Stimulated activated CD8-positive, alpha-beta memory T cell treated with anti-CD3 and anti-CD28 coated beads, Interleukin-15, amount 100 ng/mL, for 1 hour (primary cell): Measurements from ENCODE around the gene PDCD1LG2.
"Not testable (repeated sequence)": the region's sequence is repeated elsewhere in the genome, so short reads cannot be mapped to it uniquely, and the experiment has no call there.

ENCODE experiments used
- DNase-seq: peaks from one replicate; pipeline ENCODE4 v3.0.0-alpha.2; 2020; ENCODE audit warnings: low read depth

The PDCD1LG2 gene

DNA sequence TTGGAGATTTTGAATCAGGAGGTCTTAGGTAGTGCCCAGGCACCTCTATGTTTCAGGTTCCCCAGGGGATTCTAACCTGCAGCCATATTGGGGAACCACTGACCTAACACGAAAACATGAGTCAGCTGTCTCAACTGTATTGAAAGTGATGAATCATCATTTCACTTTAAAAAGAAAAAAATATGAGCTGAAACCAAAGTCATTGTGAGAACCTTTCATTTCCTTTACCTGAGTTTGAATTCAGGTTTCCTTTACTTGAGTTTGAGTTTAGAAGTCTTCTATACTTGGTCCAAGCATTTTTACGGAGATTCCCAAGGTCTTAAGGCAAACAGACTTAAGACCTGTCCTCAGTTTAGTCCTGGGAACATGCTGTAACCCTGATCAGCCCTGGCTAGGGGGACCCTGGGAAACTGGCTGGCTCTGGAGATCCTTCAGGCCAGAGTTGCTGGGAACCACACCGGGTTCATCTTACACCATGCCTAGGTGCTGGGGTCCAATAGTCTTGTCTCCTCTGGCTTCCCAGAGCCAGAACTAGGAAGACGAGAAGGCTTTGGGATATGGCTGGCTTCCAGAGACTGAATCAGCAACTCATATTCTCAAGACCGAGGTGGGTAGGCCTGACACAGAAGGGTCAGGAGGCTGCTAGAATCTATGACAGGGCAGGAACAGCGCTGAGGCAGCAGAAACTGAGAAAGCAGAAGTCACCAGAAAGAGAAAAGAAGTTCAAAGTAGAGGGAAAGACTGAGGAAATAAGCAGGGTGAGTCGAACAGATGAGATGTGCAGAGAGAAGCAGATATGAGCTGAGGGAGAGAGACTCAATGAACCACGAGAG lies 16.4 kb upstream of the PDCD1LG2 start:
- no peak for DNase-seq

DNA sequence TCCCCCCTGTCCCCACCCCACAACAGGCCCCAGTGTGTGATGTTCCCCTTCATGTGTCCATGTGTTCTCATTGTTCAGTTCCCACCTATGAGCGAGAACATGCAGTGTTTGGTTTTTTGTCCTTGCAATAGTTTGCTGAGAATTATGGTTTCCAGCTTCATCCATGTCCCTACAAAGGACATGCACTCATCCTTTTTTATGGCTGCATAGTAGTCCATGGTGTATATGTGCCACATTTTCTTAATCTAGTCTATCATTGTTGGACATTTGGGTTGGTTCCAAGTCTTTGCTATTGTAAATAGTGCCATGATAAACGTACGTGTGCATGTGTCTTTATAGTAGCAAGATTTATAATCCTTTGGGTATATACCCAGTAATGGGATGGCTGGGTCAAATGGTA lies 15.6 kb upstream of the PDCD1LG2 start:
- not testable (repeated sequence) for DNase-seq

DNA sequence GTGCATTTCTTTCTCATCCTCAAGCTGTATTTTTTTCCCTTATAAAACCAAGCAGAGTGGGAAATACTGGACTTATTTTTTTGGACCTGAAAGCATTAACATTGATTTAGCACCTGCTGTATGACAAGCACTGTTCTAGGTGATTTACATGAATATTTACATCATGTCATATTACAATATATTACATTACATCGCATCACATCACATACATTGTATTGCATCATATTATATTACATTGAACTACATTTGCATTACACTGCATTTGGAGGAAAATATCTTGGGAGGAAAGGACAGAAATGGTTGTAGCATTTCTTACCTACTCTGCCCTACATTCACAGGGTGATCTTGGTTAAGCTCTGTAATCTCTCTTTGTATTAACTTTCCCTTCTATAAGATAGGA lies 11.2 kb upstream of the PDCD1LG2 start:
- DNase-seq = no peak

DNA sequence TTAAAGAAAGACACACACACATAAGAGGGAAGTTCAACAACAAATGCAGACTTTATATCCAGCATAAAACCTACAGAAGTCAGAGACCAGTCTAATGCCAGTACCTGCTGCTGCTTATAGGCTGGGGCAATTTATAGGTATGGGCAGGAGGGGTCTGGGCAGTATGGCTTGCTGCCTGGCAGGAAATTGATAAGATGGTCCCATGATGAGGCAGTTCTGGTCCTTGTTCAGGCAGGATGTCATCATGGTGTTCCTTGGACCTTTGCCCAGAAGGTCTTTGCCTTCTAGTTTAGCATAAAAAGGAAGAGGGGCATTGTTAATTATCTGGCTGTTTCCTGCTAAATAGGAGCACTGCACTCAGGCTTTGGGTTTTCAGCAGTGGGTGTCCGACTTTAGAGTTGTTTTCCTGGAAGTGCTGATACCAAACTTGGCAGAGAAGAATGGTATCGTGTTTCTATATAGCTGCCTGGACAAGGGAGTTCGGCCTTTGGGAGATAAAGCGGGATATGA lies 10.4 kb upstream of the PDCD1LG2 start:
- DNase-seq = no peak

DNA sequence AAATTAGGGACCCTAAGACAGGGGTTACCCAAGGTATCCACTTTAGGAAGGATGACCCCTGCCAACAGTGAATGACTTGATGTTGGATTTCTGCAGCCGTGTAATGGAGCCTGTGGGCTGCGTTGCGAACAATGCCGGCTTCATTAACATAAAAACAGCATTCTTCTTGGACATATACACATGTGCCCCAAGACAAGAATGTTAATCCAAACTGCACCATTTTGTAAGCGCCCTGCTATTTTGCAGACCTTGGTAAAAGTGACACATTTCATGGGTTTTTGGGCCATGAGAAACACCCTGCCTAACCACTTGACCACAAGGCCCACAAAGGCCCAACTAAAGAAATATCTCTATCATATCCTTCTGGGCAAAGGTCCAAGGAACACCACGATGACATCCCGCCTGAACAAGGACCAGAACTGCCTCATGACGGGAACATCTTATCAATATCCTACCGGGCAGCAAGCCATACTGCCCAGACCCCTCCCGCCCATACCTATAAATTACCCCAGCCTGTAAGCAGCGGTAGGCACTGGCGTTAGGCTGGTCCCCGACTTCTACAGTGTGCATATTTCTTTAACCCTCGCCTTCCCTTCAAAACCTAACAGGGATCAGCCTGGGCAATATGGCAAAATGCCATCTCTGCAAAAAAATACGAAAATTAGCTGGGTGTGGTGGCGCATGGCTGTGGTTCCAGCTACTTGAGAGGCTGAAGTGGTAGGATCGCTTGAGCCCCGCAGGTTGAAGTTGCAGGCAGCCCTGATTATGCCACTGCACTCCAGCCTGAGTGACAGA lies 9.7 kb upstream of the PDCD1LG2 start:
- DNase-seq = no peak

DNA sequence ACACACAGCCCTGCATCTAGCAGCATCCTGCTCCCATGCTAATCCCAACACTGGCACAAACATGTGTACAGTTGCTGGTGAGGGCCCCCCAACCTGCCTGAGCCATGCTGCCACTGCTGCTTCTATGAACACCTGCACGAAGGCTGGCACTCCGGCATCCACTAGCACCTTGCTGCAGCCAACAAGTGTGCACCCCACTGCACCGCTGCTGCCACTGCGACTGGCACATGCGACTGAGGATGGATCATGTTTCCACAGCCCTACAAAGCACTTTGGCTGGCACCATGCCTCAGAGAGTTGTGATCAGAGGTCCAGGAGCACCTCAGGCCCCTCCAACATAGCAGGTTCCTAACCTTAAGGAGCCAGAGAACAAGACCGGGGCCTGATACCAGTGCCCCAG lies 7.8 kb upstream of the PDCD1LG2 start:
- DNase-seq = no peak

DNA sequence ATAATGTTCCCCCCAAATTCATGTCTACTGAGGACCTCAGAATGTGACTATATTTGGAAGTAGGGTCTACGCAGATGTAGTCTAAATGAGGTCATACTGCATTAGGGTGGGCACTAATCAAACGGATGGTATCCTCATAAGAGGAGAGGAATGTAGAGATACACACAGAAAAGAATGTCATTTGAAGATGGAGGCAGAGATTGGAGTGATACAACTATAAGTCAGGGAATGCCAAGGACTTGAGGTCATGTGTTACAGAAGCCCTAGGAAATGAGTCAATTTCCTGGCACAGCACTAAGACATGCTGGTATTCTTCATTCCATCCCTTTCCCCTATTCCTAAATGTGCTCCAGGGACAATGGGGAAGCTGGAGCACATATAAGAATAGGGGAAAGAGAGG lies 758 bp upstream of the PDCD1LG2 start:
- no peak for DNase-seq

DNA sequence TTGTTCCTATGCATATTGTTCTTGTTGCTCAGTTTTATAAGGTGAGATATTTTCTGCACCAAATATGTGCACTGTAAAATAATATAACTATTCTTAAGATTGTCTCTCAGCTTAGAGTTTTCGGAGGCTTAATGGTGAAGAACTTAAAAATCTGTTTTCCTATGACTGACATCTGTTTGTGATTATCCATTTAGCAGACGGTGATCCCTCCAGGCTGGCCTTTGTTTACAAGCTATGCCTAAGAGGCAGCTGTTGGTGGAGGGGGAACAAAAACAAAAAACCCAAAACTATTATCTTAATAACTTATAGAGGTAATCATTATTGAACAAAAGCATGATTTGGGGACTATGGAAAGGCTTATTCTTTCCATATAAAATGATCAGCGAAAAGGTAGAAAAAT lies 658 bp downstream of the PDCD1LG2 start:
- no peak for DNase-seq

DNA sequence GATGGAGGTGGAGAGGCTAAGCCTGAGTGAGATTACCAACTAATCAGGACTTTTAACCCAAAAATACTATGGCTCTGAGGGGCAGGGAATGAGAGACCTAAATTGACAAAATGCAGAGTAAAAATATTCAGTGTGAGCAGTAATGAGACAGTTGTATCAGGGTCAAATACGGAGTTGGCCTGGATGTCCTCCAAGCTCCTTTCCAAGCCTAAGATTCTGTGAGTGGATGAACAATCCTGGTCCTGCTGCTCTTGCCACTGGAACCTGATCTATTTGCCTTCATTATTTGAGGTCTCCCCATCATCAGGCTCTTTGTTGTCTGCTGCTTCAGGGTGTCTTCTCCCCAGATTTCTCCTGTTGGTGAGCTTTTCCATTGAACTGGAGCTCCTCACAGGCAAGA lies 1.1 kb downstream of the PDCD1LG2 start:
- DNase-seq = no peak

DNA sequence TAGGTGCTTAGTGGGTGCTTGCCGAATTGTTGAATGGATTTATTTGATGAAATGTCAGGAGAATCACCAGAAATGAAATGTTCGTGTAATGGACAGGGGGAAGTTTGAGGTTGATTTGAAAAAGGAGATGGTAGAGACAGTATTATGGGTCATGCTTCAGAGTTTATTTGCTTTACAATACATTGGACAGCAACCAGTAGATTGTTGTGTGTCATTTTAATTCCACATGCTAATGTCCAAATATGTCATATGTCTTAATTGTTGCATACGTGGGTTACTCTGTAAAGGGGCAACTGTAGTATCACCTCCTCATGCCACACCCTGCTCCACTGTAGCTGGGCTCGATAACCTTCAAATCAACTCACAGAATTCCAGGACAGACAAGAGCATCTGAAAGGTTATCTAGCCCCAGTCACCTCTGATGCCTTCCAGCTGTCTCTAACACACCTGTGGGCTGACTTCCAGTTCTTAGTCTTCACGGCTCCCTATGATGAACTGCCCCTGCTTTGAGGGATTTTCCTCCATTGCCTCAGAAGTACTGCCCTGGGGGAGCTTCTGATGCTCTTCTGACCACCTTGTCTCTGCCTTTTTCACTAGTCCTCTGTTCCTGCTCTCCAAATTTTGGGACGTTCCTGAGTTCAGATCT lies 1.7 kb downstream of the PDCD1LG2 start:
- no peak for DNase-seq

DNA sequence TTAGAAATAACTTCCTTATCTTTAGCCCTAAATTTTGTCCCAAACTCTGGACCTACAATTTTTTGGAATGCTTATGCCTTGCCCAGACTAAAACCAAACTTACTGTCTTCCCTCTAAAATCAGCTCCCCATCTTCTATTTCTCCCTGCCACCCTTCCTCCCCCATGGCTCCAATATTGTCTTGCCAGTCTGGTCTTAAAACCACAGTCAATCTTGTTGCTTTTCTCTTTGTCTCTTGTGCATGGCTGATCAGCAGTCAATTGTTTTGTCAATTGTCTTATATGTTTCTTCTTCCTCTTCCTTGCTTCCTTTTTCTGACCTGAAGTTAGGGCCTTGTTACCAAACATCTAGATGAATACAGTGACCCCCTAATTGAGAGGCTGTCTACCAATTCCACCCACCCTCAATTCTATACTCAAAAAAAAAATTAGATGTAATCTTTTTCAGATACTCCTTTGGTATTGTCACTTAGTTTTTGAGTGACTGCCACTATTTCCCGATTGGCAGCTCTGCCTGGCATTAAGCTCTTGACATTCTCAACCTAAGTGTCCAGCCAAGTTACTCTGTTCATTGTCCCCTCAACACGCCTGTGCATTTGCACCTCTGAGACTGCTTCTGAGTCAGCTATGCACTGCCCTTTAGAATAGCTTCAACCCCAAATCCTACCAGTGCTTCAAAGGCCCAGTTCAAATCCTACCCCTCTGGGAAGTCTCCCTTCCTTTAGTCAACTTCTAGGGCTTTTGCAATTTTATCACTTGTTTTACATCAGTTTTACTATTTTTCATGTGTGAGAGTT lies 2.5 kb downstream of the PDCD1LG2 start:
- DNase-seq = no peak

DNA sequence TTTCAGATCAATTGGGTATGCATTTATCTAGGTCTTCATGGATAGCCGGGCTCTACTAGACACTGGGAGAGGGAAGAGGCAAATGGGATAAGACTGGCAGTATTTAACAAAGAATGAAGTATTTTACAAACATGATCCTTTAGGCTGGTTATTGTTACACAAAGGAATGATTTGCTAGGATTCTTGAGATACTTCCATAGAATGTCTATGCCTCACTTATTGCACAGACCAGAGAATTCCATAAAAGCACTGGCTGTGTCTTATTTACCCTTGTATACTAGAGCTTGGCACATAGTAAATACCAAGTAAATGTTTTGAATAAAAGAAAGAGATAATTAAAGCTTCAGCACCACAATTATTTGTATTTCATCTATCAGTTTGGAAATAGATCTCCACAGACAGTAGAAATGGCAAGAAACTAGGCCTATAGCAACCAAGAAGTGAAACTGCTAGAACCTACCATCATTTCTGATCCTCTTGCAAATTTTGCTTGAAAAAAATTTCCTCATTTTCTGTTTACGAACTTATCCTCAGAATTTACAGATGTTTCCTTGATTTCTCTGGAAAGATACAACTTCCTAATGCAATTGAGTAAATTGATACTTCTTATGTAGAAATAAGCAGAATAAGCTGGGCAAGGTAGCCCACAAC lies 3.8 kb downstream of the PDCD1LG2 start:
- DNase-seq = no peak

DNA sequence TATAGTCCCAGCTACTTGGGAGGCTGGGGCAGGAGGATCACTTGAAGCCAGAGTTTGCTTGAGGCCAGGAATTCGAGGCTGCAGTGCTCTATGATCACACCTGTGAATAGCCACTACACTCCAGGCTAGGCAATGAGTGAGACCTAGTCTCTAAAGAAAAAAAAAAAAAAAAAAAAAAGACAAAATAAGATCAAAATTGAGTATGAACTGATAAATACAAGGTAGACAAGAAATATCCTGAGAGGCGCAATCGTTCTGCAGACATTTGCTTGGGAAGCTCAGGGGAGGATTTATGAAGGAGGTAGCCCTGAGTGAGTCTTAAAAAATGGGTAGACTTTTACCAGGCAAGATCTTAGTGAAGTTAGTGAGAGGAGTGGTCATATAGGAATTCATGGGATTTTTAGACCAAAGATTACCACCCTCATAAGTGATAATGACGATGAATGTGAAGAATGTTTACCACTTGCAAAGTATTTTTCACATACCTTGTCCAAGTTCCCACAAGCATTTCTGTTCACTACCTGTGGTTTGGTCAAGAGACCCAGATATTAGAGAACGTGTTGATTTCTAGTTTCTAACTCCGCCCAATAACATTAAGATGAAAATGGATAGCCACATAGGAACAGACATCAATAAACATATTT lies 4.4 kb downstream of the PDCD1LG2 start:
- no peak for DNase-seq

DNA sequence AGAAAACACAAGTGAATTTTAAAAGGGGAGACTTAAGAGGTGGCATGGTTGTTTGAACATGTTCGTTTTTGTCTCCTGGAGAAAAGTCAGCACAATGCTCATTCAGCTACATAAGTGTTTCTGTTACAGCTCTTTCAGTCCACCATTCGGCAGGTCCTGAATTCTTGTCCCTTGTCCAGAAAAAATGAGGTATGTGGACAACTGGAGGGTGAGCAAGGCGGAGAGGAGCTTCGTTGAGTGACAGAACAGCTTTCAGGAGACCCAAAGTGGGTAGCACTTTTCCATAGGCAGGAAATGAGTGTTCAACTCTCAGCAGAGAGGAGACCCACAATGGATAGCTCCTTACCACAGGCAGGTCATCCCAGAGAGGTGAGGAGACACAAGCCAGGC lies 4.9 kb downstream of the PDCD1LG2 start:
- DNase-seq = no peak

DNA sequence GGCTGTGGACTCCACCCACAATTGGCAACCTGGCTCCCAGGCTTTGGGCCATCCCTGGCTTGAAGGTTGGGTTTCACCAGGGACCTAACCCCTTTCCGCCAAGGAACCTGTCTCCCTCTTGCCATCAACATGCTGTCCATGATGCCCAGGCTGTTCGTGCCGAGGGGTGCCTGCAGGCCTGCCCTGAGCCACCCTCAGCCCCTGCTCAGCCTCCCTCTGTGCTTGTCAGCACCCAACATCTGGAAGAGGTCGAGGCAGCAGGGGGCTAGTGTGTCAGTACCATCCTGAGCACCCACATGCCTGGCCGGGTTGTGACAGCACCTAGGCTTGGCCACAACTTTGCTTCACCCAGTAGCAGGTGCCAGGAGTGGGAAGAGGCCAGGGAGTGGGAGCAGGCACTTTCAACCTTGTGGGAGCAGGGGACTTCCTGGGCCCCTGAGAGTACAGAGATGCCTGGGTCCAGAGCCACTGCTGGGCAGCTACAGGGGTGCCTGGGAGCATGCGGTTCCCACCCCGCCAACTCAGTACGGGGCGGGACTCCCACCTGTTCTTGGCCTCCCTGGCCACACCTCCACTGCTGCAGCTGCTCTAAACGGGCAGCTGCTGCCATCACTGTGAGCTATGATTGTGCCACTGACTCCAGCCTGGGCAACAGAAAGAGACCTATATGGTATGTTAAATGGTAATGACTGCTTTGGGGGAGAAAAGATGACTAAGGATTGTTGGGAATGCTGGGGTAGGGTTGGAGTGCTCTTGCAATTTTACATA lies 6.3 kb downstream of the PDCD1LG2 start:
- DNase-seq = no peak

DNA sequence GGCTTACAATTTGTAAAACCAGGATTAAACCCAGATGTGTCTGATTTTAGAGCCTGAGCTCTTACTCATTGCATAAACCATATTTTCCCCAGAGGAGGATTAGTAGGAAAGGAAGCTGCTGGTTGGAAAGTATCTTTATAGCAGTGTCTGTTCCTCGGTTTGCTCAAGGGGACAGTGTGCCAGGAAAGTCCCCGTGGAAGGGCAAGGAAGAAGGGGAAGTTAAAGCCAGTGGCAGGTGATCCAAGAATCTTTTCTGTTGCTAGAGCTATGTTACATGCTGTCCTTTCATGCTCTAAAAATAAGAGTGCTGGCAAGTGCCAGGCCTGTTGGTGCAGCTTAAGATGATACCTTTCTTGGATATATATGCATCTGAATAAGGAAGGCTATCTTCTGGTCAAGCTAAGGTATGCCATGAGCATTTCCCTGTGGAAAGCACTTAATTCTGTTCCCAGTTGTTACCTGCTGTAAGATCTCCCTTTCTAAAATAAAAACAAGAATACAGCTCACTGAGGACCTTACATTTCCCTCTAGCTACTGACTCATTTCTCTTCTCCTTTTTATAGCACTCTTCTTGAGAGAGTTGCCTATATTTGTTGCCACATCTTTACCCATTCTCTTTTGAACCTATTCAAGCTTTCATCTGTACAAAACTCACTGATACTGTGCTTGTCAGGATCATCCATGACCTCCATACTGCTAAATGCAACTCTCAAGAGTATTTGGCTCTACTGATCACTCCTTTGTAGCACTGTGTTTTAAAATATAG lies 8.0 kb downstream of the PDCD1LG2 start:
- no peak for DNase-seq

DNA sequence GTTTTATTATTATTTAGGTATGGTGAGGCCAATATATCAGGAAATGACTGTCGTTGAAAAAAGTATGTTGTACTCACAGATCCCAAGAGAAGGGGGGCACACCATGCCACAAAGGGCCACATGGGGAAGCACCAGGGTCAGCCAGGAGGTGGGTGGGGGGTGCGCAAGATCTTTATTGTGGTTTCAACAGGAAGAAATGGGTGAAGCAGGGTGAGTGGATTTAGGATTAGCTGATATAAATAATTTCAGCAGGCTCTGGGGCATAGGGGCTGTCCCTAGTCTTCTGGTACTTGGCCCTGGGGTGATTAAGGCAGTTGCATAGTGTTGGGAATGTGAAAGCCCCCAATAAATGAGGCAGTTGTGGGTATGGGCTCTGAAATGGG lies 8.6 kb downstream of the PDCD1LG2 start:
- DNase-seq = no peak

DNA sequence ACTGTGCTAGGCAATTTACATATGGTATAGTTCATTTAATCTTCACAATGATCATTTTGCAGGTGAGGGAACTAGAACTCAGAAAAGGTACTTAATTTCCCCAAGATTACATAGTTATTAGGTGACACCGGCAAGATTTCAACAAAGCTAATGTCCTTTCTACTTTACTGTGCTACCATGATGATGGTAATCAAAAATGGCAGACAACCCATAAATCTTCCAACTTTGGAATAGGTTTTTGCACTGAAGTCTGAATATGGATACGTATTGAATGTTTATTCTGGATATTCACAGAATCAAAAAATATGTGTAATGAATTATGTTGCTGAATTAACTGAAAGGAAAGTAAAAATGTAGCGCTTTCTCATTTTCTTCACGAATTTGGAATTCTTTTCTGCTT lies 13.8 kb downstream of the PDCD1LG2 start:
- DNase-seq = no peak

DNA sequence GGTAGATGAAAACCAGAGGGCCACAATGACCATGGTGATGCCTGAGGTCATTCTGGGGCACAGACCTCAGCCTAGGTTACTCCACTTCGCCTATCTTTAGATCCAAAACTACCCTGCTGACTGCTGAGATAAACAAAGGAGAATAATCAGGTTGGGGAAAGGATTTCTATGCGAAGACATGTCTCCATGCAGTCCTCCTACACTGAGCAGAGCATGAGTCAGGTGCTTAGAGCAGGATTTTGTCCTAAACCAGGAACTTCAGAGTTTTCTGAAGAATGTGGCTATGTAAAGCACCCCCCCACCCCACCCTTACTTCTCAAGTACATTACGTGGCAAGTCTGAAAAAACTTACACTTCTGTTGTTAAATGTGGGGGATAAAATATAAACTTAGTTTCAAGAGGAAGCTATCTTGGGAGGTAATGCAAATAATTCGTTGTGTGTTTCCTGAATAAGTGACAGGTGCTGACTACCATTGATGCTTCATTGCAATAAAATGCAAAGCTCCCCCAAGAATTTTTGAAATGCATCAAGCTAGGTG lies 19.4 kb downstream of the PDCD1LG2 start:
- no peak for DNase-seq
